Measurements from ENCODE around the gene ANO7.

DNA sequence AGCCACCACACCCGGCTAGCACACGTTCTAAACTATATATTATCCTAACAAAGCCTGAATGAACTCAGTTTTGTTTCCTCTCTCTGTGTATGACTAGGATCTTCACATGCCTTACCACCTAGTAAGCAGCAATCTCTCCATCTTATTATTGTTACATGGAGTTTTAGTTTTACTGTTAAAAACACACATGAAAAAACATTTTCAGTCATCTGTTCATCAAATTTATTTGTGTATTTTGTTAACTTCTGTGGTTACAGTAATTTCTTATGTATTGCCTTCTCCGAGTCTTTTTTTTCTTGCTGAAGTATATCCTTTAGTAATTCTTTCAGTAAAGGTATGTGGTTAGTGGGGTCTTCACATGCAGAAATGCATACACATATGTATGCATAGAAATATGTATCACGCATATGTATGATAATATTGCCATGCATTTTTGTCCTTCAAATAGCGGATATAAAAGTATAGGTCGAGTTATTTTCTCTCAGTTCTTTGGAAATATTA is 31.4 kb downstream of the ANO7 start:
- TF ChIP-seq, protein P1, sequence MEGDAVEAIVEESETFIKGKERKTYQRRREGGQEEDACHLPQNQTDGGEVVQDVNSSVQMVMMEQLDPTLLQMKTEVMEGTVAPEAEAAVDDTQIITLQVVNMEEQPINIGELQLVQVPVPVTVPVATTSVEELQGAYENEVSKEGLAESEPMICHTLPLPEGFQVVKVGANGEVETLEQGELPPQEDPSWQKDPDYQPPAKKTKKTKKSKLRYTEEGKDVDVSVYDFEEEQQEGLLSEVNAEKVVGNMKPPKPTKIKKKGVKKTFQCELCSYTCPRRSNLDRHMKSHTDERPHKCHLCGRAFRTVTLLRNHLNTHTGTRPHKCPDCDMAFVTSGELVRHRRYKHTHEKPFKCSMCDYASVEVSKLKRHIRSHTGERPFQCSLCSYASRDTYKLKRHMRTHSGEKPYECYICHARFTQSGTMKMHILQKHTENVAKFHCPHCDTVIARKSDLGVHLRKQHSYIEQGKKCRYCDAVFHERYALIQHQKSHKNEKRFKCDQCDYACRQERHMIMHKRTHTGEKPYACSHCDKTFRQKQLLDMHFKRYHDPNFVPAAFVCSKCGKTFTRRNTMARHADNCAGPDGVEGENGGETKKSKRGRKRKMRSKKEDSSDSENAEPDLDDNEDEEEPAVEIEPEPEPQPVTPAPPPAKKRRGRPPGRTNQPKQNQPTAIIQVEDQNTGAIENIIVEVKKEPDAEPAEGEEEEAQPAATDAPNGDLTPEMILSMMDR (IDR thresholded peaks at IDR 0.05; ENCODE audit: borderline replicate concordance, extremely low read depth, low read length, poor library complexity, severe bottlenecking) = no peak
- no peak for TF ChIP-seq EZH2 (IDR thresholded peaks at IDR 0.05; ENCODE audit: borderline replicate concordance, low read depth, low read length, severe bottlenecking)

All from DND-41 (cell line).